PC-3 (cell line): ENCODE measurements around the gene LRRC47.

Experiments used
- EZH2 ChIP-seq: fragments of 300-600 bp; sonication (generic); IDR thresholded peaks from one replicate; pipeline ENCODE4 v1.6.1; 2017; ENCODE audit warnings: antibody characterized with exemption, mild to moderate bottlenecking, low read length; ENCODE audit not compliant: unreplicated experiment
- TF ChIP-seq, protein P1 (sequence below): fragments of 300-600 bp; sonication (generic); conservative IDR thresholded peaks from 2 replicates; pipeline ENCODE4 v1.5.1; 2017; ENCODE audit warnings: antibody characterized with exemption, low read depth, mild to moderate bottlenecking, low read length

DNA sequence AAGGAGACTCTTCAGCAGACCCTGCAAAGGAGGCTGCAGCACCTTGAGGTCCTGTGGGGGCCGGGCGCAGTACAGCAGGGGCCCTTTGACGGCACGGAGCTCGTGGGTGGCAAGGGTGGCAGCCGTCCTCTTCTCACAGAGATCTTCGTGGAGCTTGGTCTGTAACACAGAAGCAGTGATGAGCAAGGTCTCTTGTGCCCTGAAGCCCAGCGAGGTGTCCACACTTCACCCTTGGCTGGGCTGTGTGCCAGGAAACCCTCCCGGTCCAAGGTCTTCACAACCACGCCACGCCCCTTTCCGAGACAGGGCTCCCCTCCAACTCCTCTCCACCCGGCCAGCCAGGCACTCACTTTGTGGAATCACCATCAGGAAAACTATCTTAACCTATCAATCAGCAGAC is 11.3 kb downstream of the LRRC47 start:
- TF ChIP-seq, protein P1, sequence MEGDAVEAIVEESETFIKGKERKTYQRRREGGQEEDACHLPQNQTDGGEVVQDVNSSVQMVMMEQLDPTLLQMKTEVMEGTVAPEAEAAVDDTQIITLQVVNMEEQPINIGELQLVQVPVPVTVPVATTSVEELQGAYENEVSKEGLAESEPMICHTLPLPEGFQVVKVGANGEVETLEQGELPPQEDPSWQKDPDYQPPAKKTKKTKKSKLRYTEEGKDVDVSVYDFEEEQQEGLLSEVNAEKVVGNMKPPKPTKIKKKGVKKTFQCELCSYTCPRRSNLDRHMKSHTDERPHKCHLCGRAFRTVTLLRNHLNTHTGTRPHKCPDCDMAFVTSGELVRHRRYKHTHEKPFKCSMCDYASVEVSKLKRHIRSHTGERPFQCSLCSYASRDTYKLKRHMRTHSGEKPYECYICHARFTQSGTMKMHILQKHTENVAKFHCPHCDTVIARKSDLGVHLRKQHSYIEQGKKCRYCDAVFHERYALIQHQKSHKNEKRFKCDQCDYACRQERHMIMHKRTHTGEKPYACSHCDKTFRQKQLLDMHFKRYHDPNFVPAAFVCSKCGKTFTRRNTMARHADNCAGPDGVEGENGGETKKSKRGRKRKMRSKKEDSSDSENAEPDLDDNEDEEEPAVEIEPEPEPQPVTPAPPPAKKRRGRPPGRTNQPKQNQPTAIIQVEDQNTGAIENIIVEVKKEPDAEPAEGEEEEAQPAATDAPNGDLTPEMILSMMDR = no peak
- TF ChIP-seq EZH2 = no peak
